ENCODE results near the gene RUFY3.
"Not testable (repeated sequence)": the region's sequence is repeated elsewhere in the genome, so short reads cannot be mapped to it uniquely, and the experiment has no call there.

RUFY3 gene

DNA sequence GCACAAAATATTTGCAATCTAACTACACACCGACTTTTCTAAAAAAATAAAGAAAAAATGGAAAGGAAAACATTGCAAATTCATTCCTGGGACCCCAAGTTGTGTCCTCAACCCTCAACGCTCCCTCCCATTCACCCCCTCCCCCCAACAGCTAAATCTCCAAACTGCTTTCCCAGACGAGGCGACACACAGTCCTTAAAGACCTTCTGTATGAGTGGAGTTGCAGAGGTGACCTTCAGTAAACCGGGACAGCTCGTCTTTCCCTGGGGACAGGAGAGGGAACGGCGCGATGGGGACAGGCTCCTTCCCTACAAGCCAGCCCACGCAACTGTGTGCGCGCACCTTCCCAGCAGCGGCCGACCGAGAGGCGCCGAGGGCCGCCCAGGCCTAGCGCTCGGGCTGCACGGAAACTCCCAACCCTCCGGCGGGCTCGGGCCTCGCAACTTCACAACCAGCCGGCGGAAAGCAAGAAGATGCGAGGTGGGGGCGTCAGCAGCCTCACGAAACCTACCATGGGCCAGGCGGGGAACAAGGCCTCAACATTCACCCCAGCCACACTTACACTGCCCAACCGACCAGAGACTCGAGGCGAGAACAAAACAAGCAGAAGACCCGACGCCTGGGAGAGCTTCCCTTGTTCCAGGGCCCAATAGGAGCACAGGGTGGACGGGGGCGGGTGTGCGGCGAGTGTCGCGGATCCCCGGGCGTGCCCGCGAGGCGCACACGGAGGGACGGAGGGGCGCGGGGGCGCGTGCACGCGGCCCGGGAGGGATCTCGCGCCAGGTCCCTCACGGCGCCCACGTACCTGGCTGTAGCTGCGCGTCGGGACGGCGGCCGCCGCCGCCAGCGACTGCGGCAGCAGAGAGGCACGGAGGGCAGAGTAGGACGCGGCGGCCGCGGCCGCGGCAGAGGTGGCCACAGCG is 117.2 kb downstream of the RUFY3 start:
- in situ Hi-C loops (cut with HindIII; ENCODE audit: low sequenced_read_pairs), result no loop called here

DNA sequence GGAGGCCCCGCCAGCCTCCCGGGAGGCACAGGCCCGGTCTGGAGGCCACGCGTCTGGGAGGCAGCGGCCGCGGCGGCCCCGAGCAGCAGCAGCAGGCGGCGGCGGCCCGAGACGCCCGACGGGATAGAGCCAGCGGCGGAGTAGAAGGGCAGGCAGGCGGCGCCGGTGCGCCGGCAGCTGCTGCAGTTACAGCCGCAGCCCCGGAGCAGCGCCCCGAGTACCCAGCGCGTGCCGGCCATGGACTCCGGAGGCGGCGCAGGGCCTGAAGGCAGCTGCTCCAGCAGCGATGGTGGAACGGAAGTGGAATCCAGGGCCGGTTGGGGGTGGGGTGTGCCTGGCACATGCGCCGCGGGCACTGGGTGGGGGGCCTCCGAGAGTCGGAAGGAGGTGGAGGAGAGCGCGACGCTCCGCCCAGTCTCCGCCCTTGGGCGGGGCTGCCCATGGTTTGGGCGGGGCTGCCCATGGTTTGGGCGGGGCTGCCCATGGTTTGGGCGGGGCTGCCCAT is 117.9 kb downstream of the RUFY3 start, which contains the start of gene GRSF1:
Gene GRSF1 (minus strand): TSS at position 302 of the 505 bp plus-strand sequence. CDS start 63 bp downstream, at position 239.
- in situ Hi-C loops (cut with HindIII; ENCODE audit: low sequenced_read_pairs), result no loop called here

DNA sequence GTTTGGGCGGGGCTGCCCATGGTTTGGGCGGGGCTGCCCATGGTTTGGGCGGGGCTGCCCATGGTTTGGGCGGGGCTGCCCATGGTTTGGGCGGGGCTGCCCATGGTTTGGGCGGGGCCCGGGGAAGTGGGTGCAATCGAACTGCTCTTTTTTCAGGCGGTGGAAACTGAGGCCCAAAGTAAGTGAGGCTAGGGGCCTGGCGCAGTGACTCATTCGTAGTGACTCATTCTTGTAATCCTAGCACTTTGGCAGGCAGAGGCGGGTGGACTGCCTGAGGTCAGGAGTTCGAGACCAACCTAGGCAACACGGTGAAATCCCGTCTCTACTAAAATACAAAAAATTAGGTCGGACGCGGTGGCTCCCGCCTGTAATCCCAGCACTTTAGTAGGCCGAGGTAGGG is 118.4 kb downstream of the RUFY3 start:
- in situ Hi-C loops (cut with HindIII; ENCODE audit: low sequenced_read_pairs), result not testable (repeated sequence)

DNA sequence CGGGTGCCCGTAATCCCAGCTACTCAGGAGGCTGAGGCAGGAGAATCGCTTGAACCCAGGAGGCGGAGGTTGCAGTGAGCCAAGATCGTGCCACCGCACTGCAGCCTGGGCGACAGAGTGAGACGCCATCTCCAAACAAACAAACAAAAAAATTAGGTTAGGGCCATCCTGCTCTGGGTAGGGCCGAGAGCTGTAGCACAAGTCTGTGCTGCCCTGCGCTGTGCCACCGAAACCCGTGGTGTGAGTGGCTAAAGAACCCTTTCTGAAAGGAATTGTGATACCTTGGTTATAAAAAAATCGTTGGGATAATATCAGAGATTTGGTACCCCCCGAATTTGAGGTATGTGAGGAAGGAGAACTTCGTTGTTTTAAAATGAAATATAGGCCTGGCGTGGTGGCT is 118.9 kb downstream of the RUFY3 start:
- in situ Hi-C loops (cut with HindIII; ENCODE audit: low sequenced_read_pairs), result not testable (repeated sequence)

DNA sequence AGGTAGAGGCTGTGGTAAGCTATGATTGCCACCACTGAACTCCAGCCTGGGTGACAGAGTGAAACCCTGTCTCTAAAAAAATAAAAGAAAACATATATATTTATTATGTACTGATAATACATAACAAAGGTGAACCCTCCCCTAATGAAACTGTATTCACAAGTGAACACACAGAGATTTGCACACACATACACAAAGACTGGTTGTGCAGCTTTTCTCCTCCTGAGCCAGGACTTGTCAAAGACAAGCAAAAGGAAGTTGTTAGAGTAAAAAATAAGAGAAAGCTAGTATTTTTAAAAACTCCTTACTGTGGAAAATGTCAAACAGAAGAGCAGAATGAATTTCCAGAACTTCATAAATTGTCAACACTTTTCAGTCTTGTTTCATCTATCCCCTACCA is 119.4 kb downstream of the RUFY3 start:
- in situ Hi-C loops (cut with HindIII; ENCODE audit: low sequenced_read_pairs), result no loop called here

DNA sequence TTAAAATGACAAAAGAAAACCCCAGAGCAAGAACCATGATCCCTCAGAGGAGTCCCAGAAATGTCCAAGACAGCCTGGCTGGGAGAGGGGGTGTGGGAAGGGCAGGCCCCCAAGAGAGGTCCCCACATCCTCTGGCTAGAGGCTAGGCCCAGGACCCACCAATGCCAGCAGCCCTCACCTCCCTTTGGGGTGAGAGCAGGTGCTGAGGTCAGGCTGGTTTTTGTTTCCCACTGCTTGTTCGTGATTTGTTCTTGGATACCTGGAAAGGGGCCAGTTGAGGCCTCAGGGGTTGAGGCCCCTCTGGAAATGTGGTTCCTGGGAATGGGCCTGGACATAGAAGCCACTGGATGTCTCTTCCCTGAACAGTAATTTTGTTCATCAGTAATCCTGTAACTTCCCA is 120.2 kb downstream of the RUFY3 start:
- in situ Hi-C loops (cut with HindIII; ENCODE audit: low sequenced_read_pairs), result no loop called here

DNA sequence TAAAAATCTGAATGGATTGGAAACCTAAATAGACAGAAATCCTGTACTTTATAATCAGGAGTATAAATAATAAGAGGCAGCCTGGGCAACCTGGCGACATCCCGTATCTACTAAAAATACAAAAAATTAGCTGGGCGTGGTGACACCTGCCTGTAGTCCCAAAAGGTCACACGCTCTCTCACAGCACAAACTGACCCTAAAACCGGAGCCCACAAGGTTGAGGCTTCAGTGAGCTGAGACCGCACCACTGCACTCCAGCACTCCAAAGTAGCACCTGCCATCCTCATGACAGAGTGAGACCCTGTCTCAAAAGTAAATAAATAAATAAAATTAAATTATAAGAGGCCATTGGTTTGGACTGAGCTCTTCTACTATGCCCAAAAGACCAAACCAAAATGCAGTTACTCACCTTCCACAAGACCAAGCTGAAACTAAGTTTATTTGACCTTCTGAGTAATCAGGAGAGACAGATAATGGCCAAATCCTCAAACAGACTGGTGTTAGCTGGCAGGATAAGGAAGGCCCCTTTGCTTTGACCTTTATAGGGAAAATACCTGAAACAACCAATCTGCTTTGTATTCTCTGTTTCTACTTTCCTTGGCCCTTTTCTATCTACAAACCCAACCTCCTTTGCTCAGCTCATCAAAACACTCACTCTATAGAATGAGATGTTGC is 121.1 kb downstream of the RUFY3 start:
- in situ Hi-C loops (cut with HindIII; ENCODE audit: low sequenced_read_pairs), result no loop called here

DNA sequence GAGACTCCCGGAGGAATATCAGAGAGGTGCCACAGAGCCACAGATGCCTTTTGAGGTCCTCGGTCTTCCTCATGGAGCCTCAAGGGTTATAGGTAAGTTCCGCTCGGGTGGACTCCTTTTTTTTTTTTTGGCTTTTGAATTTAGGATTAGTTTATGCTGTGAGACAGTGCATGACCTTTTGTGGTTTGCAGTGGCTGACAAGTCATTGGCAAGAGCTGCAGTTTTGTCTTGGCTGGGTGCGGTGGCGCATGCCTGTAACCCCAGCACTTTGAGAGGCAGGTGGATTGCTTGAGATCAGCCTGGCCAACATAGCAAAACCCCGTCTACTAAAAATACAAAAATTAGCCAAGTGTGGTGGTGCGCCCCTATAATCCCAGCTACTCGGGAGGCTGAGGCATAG is 122.4 kb downstream of the RUFY3 start:
- in situ Hi-C loops (cut with HindIII; ENCODE audit: low sequenced_read_pairs), result no loop called here

DNA sequence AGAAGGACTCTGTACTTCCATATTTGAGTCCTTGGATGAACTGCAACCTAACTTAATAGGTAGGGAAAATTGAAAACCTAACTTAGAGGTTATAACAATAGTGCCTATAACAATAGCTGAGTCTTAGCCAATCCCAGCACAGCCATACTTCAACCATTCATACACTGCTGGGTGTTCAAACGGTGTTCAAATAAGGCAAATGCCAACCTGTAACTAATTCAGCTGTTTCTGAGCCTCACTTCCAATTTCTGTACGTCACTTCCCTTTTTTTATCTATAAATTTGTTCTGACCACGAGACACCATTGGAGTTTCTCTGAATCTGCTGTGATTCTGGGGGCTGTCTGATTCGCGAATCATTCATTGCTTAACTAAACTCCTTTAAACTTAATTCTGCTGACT is 127.5 kb downstream of the RUFY3 start:
- in situ Hi-C loops (cut with HindIII; ENCODE audit: low sequenced_read_pairs), result no loop called here

DNA sequence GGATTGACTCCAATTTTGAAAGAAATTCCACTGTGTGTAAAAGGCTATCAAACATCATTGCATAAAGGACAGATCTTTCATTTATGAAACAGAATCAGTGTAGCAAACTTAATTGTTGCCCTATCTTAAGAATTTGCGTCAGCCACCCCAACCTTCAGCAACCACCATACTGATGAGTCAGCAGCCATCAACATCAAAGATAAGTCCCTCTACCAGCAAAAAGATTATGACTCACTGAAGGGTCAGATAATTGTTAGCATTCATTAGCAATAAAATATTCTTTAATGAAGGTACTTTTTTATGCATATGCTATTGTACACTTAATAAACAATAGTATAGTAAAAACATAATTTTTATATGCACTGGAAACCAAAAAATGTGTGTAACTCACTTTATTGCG is 133.7 kb downstream of the RUFY3 start:
- in situ Hi-C loops (cut with HindIII; ENCODE audit: low sequenced_read_pairs), result no loop called here
